Neural progenitor cell (in vitro differentiated cells): Measurements from ENCODE around the gene CENPN. TPM values are rescaled to one million over a fixed set of nuclear protein-coding genes. Genes with fewer than 3 reads are reported as not detected.

Source experiments
- DNase-seq: peaks from one replicate; pipeline ENCODE4 v3.0.0-alpha.2; 2016; ENCODE audit warnings: low spot score
- H2AFZ ChIP-seq: fragments of 200-600 bp; sonication (generic); replicated peaks from 2 replicates; pipeline ENCODE4 v1.6.1; 2016; ENCODE audit warnings: antibody characterized with exemption
- H3F3A ChIP-seq: fragments of 200-600 bp; sonication (generic); 2 replicates; pipeline ENCODE4 v1.6.1; 2016; ENCODE audit warnings: antibody characterized with exemption, low read depth
- H3K27ac ChIP-seq: fragments of 200-600 bp; sonication (generic); 2 replicates; pipeline ENCODE4 v1.5.1; 2016; ENCODE audit warnings: mild to moderate bottlenecking
- H3K27me3 ChIP-seq: fragments of 200-600 bp; sonication (generic); 2 replicates; pipeline ENCODE4 v1.6.1; 2016; ENCODE audit warnings: mild to moderate bottlenecking, moderate library complexity
- H3K36me3 ChIP-seq: fragments of 200-600 bp; sonication (generic); 2 replicates; pipeline ENCODE4 v1.5.1; 2016
- H3K4me1 ChIP-seq: fragments of 200-600 bp; sonication (generic); 2 replicates; pipeline ENCODE4 v1.6.1; 2016; ENCODE audit warnings: mixed run types
- H3K4me2 ChIP-seq: fragments of 200-600 bp; sonication (generic); 2 replicates; pipeline ENCODE4 v1.6.1; 2016
- H3K4me3 ChIP-seq: fragments of 200-600 bp; sonication (generic); 2 replicates; pipeline ENCODE4 v1.5.1; 2016
- H3K79me2 ChIP-seq: fragments of 200-600 bp; sonication (generic); 2 replicates; pipeline ENCODE4 v1.6.1; 2016; ENCODE audit warnings: low read depth
- H3K9ac ChIP-seq: fragments of 200-600 bp; sonication (generic); 2 replicates; pipeline ENCODE4 v1.6.1; 2016
- H3K9me3 ChIP-seq: fragments of 200-600 bp; sonication (generic); 2 replicates; pipeline ENCODE4 v1.5.1; 2016; ENCODE audit warnings: low read depth
- H4K20me1 ChIP-seq: fragments of 200-600 bp; sonication (generic); 2 replicates; pipeline ENCODE4 v1.6.1; 2016; ENCODE audit warnings: low read depth
- H3K27ac Mint-ChIP-seq: 3 replicates; pipeline ENCODE4 v1.8.0; 2021; ENCODE audit warnings: mixed read lengths
- H3K27me3 Mint-ChIP-seq: 2 replicates; pipeline ENCODE4 v1.8.0; 2022; ENCODE audit warnings: low read depth, mild to moderate bottlenecking, inconsistent platforms, moderate library complexity, mixed read lengths; ENCODE audit not compliant: insufficient read depth
- H3K36me3 Mint-ChIP-seq: 3 replicates; pipeline ENCODE4 v1.8.0; 2021; ENCODE audit warnings: mixed read lengths
- H3K4me1 Mint-ChIP-seq: 3 replicates; pipeline ENCODE4 v1.8.0; 2021; ENCODE audit warnings: mixed read lengths
- H3K4me3 Mint-ChIP-seq: 3 replicates; pipeline ENCODE4 v1.8.0; 2021; ENCODE audit warnings: mild to moderate bottlenecking, moderate library complexity, mixed read lengths
- H3K9me3 Mint-ChIP-seq: 3 replicates; pipeline ENCODE4 v1.8.0; 2020; ENCODE audit warnings: mixed read lengths
- CTCF ChIP-seq: fragments of 200-600 bp; sonication (generic); IDR thresholded peaks from 2 replicates; pipeline ENCODE4 v1.5.1; 2017; ENCODE audit warnings: antibody characterized with exemption, mild to moderate bottlenecking
- EZH2 ChIP-seq: fragments of 200-600 bp; sonication (generic); IDR thresholded peaks from 2 replicates; pipeline ENCODE4 v1.6.1; 2017; ENCODE audit warnings: antibody characterized with exemption, mild to moderate bottlenecking, moderate library complexity
- EZH2phosphoT487 ChIP-seq: fragments of 200-600 bp; sonication (generic); IDR thresholded peaks from 2 replicates; pipeline ENCODE4 v1.6.1; 2017; ENCODE audit warnings: antibody characterized with exemption
- total RNA-seq: library from RNA; depleted of rRNA; stranded (reverse); fragments of >200 nt; gene quantifications from 2 replicates; pipeline ENCODE4 v1.2.3, GENCODE V29; 2015; ENCODE audit warnings: low replicate concordance

Gene CENPN
- total RNA-seq, 1 donor from 2014 or later = 111 TPM

- no peak for DNase-seq
- Mint-ChIP-seq H3K27me3 (peaks cover 4% of the 10 kb centered on the region), H3K27ac (no peak overlapping the region), H3K9me3 (peaks cover 4% of the 10 kb centered on the region), H3K4me3 (no peak overlapping the region), H3K36me3 (peaks cover 14% of the 10 kb centered on the region), H3K4me1 (peaks cover 10% of the 10 kb centered on the region)
- Histone ChIP-seq H3K4me3 (no peak overlapping the region), H3K27me3 (no peaks in the 10 kb centered on the region), H3F3A (no peaks in the 10 kb centered on the region), H3K4me1 (peaks cover 10% of the 10 kb centered on the region), H3K27ac (no peak overlapping the region), H3K9ac (no peak overlapping the region), H2AFZ (no peak overlapping the region), H3K9me3 (no peaks in the 10 kb centered on the region), H3K4me2 (no peak overlapping the region), H3K36me3 (no peaks in the 10 kb centered on the region), H3K79me2 (peaks cover 85% of the 10 kb centered on the region), H4K20me1 (no peaks in the 10 kb centered on the region)
- TF ChIP-seq EZH2 (no peak), CTCF (no peak), EZH2phosphoT487 (no peak)
Observed at GRCh38 chr16:80997964-80998620, 8.9 kb upstream of the CENPN start.

GRCh38 chr16:81000873-81001272, 6.1 kb upstream of the CENPN start:
- Mint-ChIP-seq H3K4me1 (peaks cover 14% of the 10 kb centered on the region), H3K27me3 (no peaks in the 10 kb centered on the region), H3K4me3 (no peak overlapping the region), H3K27ac (no peak overlapping the region), H3K9me3 (peaks cover 4% of the 10 kb centered on the region), H3K36me3 (peaks cover 14% of the 10 kb centered on the region)
- peaks cover 98% of the 10 kb centered on the region for H3K79me2 ChIP-seq
- H3K4me3 ChIP-seq = no peak overlapping the region
- H4K20me1 ChIP-seq = peaks cover 15% of the 10 kb centered on the region
- H3K27me3 ChIP-seq = no peaks in the 10 kb centered on the region
- no peak for DNase-seq
- peaks cover 11% of the 10 kb centered on the region for H3K4me1 ChIP-seq
- no peak for TF ChIP-seq EZH2phosphoT487
- no peak for TF ChIP-seq CTCF
- TF ChIP-seq EZH2 = no peak
- no peaks in the 10 kb centered on the region for H3F3A ChIP-seq
- H2AFZ ChIP-seq = no peak overlapping the region
- H3K9me3 ChIP-seq = no peaks in the 10 kb centered on the region
- no peak overlapping the region for H3K9ac ChIP-seq
- H3K4me2 ChIP-seq = no peak overlapping the region
- H3K36me3 ChIP-seq = no peaks in the 10 kb centered on the region
- no peak overlapping the region for H3K27ac ChIP-seq

- peaks cover 16% of the 10 kb centered on the region for H3K4me1 Mint-ChIP-seq
- Histone ChIP-seq H3K79me2 (peaks cover 98% of the 10 kb centered on the region), H3K4me2 (no peak overlapping the region), H3F3A (no peaks in the 10 kb centered on the region), H3K4me1 (peaks cover 11% of the 10 kb centered on the region), H3K27me3 (no peaks in the 10 kb centered on the region), H3K9ac (no peak overlapping the region), H3K36me3 (no peaks in the 10 kb centered on the region), H2AFZ (no peak overlapping the region), H3K27ac (no peak overlapping the region), H4K20me1 (peaks cover 19% of the 10 kb centered on the region), H3K4me3 (no peak overlapping the region), H3K9me3 (no peaks in the 10 kb centered on the region)
- DNase-seq = no peak
- H3K36me3 Mint-ChIP-seq = peaks cover 14% of the 10 kb centered on the region
- peaks cover 4% of the 10 kb centered on the region for H3K9me3 Mint-ChIP-seq
- H3K4me3 Mint-ChIP-seq = no peak overlapping the region
- TF ChIP-seq CTCF (no peak), EZH2phosphoT487 (no peak), EZH2 (no peak)
- H3K27ac Mint-ChIP-seq = no peak overlapping the region
- no peaks in the 10 kb centered on the region for H3K27me3 Mint-ChIP-seq
Observed at GRCh38 chr16:81001330-81001729, 5.7 kb upstream of the CENPN start.
